D721Med (cell line): ENCODE results near the gene BRMS1L.
A peak's percentile ranks its signal among the peaks of the same experiment; 100 is the strongest.

ENCODE experiments used
- DNase-seq: peaks from one replicate; pipeline ENCODE4 v3.0.0; 2011; ENCODE audit warnings: low spot score; ENCODE audit not compliant: insufficient read length
- FAIRE-seq: peaks from 2 replicates; lab custom pipeline; 2011; peaks lifted over from hg19 to GRCh38; lab: Jason Lieb, UNC
- CTCF ChIP-seq: IDR thresholded peaks from 2 replicates; pipeline ENCODE4 v1.5.1; 2012; ENCODE audit warnings: mild to moderate bottlenecking, control low read depth; ENCODE audit not compliant: insufficient read depth; ENCODE audit errors: missing control alignments

Gene BRMS1L

DNA sequence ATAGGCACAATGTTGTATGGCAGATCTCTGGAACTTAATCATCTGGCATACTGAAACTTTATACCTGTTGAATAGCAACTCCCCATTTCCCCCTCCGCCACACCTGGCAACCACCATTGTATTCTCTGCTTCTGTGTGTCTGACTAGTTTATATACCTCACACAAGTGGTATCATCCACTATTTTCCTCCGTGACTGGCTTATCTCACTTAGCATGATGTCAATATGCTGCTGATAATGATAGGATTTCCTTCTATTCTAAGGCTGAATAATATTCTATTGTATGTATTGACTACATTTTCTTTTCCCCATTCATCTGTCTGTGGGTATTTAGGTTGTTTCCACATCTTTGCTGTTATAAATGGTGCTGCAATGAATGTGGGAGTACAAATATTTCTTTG lies 21.5 kb downstream of the BRMS1L start:
- FAIRE-seq = no peak
- TF ChIP-seq CTCF = no peak
- DNase-seq = no peak

- no peak for TF ChIP-seq CTCF
- FAIRE-seq = no peak
- DNase-seq = no peak
Observed at GRCh38 chr14:35849122-35849521, 23.0 kb downstream of the BRMS1L start.

DNA sequence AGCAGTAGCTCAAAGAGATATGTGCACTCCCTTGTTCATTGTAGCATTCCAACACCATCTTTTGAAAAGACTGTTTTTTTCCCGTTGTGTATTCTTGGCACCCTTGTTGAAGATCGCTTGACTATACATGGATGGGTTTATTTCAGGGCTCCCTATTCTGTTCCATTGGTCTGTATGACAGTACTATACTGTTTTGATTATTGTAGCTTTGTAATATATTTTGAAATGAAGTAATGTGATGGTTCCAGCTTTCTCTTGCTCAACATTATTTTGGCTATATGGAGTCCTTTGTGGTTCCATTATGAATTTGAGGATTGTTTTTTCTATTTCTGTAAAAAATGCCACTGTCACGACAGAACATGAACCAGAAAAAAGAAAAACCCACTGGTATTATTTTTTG lies 25.7 kb downstream of the BRMS1L start:
- FAIRE-seq (peak; percentile 58), DNase-seq (no peak)
- no peak for TF ChIP-seq CTCF

- TF ChIP-seq CTCF = no peak
- DNase-seq (no peak), FAIRE-seq (no peak)
Observed at GRCh38 chr14:35853225-35853624, 27.1 kb downstream of the BRMS1L start.

- no peak for FAIRE-seq
- DNase-seq = no peak
- no peak for TF ChIP-seq CTCF
Observed at GRCh38 chr14:35854696-35855270, 28.6 kb downstream of the BRMS1L start.

- peak; percentile 91 for FAIRE-seq
Observed at GRCh38 chr14:35855876-35856481, 29.8 kb downstream of the BRMS1L start.

More at GRCh38 chr14:35855876-35856481, 29.8 kb downstream of the BRMS1L start:
- DNase-seq = no peak
- TF ChIP-seq CTCF = no peak
